Measurements from ENCODE around the gene C5orf15.

C5orf15 gene

GRCh38 chr5:133968204-133968980 is at the start of gene C5orf15:
Gene C5orf15 (minus strand): TSS chr5:133968625. CDS start chr5:133968584, 41 bp downstream.
- DNase-seq, result peak; percentile 85 to 93

DNA sequence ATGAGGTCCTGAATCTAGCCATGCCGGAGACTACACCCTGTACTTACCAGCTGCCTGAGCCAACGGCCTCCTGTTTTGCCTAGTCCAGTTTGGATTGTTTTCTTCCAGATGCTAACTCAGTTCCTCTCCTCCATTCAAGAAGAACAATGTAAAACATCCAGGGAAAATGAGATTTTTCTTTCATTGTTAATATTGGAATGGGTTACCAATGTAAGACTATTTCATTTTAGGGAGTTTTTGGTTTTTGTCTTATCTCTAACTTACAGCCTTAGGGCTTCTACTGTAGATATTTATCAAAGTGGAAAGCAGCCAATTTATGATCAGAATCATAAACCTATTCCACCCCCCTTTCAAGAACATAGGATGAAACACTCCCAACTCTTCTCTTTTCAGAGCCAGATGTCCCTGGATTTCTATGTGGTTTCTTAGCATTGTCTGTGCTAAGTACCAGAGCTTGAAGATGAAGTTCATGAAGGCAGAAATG is 39.9 kb upstream of the C5orf15 start:
- DNase-seq, result no peak

- no peak for DNase-seq
These were observed 39.3 kb upstream of the C5orf15 start for GRCh38 chr5:134007581-134008265.

DNA sequence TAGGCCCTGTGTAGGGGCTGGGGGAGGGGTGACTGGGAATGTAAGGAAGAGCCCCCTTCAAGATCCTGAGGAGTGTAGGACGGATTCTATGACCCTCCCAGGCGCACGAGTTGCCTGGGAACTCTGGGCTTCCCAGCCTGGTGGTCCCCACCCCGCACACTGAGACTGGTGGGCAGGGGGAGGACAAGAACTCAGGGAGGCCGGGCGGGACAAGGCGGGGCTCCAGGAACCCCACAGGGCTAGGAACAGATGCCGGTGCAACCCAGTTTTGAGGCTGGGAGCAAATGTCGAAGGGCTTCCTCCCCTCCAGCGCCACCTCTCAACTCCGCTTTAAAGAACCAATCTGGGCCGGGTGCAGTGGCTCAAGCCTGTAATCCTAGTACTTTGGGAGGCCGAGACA is 37.7 kb upstream of the C5orf15 start:
- DNase-seq, result no peak

GRCh38 chr5:134005417-134006061 is 37.1 kb upstream of the C5orf15 start:
- peak in 1 of 2 experiments; percentile 44 for DNase-seq

DNA sequence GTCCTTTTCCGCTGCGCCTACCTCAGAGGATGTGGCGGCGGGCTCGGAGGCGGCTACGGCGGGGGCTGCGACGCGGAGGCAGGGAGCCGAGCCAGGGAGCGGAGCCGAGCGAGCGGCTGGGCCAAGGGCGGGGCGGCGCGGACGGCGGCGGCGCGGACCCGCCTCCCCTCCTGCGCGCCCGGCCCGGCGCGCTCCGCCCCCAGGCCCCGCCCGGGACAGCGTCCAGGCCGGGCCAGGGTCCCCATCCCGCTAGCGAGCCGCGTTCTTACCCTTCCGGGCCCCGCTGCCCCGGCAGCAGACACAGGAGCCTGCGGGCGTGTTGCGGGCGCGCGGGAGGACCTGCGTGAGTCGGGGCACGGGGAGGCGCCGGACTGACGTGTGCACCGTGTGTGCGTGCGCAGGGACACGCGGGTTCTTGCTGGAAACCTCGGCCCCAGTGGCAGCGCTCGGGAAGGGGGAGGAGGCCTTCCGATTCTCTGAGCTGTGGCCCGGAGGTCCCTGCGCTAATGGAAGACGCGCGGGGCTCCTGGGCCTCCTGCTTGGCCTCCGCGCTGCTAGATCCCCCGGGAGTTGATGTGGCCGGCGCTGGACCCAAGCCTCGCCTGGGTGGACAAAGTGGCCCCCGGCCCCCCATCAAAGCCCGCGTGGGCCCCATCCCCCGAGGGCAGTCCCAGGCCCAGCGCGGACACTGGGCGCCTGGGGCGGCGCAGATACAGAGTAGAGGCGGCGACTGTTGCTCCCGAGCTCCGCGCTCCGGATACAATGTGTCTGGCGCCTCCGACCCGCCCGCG is 36.4 kb upstream of the C5orf15 start, which contains the start of gene VDAC1:
Gene VDAC1, minus strand, starts transcription at position 350 of the 791 bp plus-strand sequence. CDS start 11,963 bp downstream, outside the sequence.
- DNase-seq, result peak; percentile 34 to 80

- peak in 1 of 2 experiments; percentile 75 for DNase-seq
These were observed 35.6 kb upstream of the C5orf15 start for GRCh38 chr5:134003817-134004625.

- DNase-seq, result no peak
These were observed 34.8 kb upstream of the C5orf15 start for GRCh38 chr5:134003064-134003816.

GRCh38 chr5:134001938-134002731 is 33.7 kb upstream of the C5orf15 start:
- DNase-seq, result no peak

GRCh38 chr5:134000696-134001453 is 32.5 kb upstream of the C5orf15 start:
- DNase-seq, result peak in 1 of 2 experiments; percentile 22

- DNase-seq, result no peak
These were observed 31.7 kb upstream of the C5orf15 start for GRCh38 chr5:134000091-134000511.

DNA sequence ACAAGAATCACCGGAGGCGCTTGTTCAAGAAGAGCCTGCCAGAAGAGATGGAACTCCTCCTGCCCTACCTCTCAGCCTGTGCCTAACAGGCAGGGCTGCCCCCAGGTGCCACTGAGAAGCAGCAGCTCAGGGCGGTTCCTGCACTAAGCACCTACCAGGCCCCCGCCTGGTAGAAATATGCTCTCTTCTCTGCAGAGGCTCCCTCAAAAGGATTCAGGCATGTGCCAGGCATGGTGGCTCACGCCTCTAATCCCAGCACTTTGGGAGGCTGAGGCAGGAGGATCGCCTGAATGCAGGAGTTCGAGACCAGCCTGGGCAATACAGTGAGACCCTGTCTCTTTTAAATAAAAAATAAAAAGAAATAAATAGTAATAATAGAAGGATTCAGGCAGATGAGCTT is 30.4 kb upstream of the C5orf15 start:
- DNase-seq, result no peak

DNA sequence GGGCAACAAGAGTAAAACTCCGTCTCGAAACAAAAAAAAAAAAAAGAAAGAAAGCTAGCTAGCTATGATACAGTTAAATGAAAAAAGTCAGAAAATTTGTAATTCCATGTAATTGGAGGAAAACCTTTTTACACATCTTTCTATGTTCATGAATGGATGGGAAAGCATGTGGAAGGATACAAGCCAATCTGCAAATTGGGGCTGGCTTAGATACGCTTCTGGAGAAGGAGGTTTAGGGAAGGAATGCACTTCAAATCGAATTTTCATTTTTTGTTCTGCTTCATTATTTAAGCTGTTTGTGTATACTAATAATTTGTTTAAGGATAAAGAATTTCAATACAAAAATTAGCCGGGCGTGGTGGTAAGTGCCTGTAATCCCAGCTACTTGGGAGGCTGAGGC is 29.6 kb upstream of the C5orf15 start:
- no peak for DNase-seq

- DNase-seq, result no peak
These were observed 28.3 kb upstream of the C5orf15 start for GRCh38 chr5:133996683-133997252.

GRCh38 chr5:133995883-133996563 is 27.6 kb upstream of the C5orf15 start:
- no peak for DNase-seq

DNA sequence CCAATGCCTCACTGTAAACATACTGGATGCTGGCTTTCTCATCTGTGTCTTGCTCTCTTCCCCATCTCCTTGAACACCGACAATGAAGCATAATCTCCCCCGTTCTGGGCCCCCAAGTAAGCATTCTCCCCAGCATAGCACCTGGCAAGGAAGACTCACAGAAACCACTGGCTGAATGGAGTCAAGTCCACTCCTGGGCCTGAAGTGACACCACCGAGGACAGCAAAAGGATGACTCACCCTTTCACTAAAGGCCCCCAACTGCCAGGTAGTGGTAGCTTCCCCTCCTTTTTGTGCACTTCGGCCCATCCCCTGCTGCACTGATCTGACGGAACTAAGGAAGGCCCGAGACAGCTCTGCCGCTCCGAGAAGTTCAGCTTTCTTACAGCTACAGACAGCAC is 26.9 kb upstream of the C5orf15 start:
- no peak for DNase-seq

DNA sequence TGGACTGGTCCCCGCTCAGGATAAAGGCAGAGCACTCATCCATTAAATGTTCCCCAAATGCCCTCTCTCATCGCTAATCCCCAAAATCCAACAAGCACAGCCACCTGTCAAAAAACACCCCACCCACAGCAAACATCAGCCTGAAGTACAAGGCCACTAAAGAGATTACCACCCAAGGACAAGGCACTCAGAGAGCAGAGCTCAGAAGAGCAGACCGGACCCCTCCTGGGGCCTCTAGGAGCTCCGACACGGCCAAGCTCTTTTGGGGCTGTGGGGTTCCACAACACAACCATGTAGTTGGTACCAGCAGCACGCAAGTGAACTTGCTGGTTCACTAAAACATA is 26.5 kb upstream of the C5orf15 start:
- DNase-seq, result no peak

- DNase-seq, result no peak
These were observed 26.0 kb upstream of the C5orf15 start for GRCh38 chr5:133994297-133994989.
